Measurements from ENCODE around the gene CELF2. TPM values are rescaled to one million over a fixed set of nuclear protein-coding genes. Genes with fewer than 3 reads are reported as not detected.

CELF2 gene
- total and polyA plus RNA-seq, 9 of the 15 experiments (the other 6 are each of a cell fraction or from before 2014, with no cell fraction given) = 4.0 to 20.3 (median 11.1) TPM

GRCh38 chr10:10968257-10968588 lies 49.4 kb upstream of the CELF2 start:
- no peak for ATAC-seq
- 3% methylated on average over 4 of the region's 4 CpGs for WGBS (ENCODE audit: insufficient coverage, low coverage, missing lambda C conversion rate)
- no peak for DNase-seq (ENCODE audit: extremely low read depth in 1 of 4, low spot score in 3 of 4)
- H3K27ac ChIP-seq (ENCODE audit: extremely low read depth, low read depth, low read length) = no peak overlapping the region
- no peak for FAIRE-seq
- no peaks in the 10 kb centered on the region for H3K4me1 ChIP-seq (replicated peaks in 1 of 2; ENCODE audit: control insufficient read depth in 2 of 2, insufficient read depth in 2 of 2, low read length in 2 of 2)
- H3K4me2 ChIP-seq (ENCODE audit: insufficient read depth, low read length) = no peak overlapping the region
- no peak overlapping the region for H3K4me3 ChIP-seq
- intact Hi-C loops (cut with micrococcal nuclease) = loop anchor here (10.0 kb wide), 1 partner anchor 307 kb away; no protein-coding TSS in a partner anchor
- no TSS peak for BruUV-seq (replicated peaks)
- H4K20me1 ChIP-seq (replicated peaks; ENCODE audit: control insufficient read depth, insufficient read depth, low read length) = no peaks in the 10 kb centered on the region
- H3K27me3 ChIP-seq (ENCODE audit: control insufficient read depth in 2 of 2, insufficient read depth in 2 of 2, low read length in 2 of 2) = no peaks in the 10 kb centered on the region; a peak in 1 of 5 replicates
- no peak overlapping the region for H3K9ac ChIP-seq (ENCODE audit: insufficient read depth in 1 of 2, low read depth in 2 of 2, low read length in 2 of 2)
- in situ Hi-C loops (cut with MboI) = no loop called here
- H3K79me2 ChIP-seq (ENCODE audit: control insufficient read depth, insufficient read depth, low read length) = no peaks in the 10 kb centered on the region
- H2AFZ ChIP-seq (ENCODE audit: low read depth, low read length) = no peak overlapping the region
- ChIA-PET POLR2A (no interaction called here), CTCF (ENCODE audit: low intra/inter-chr PET ratio) (no interaction called here)
- H3K9me1 ChIP-seq (ENCODE audit: control insufficient read depth, insufficient read depth, low read length) = no peaks in the 10 kb centered on the region
- H3K9me3 ChIP-seq (replicated peaks; ENCODE audit: control insufficient read depth, insufficient read depth, low read depth, low read length) = no peaks in the 10 kb centered on the region
- no peaks in the 10 kb centered on the region for H3K36me3 ChIP-seq (ENCODE audit: control insufficient read depth, insufficient read depth, low read length)
- TF ChIP-seq TGIF2 (CRISPR knock-in tag; IDR thresholded peaks at IDR 0.05) (no peak), NBN (IDR thresholded peaks at IDR 0.05; ENCODE audit: low read depth) (no peak), PRPF4 (IDR thresholded peaks at IDR 0.05; ENCODE audit: insufficient read depth, low read depth, low read length, poor library complexity, severe bottlenecking) (no peak), KAT2B (IDR thresholded peaks at IDR 0.05; ENCODE audit: low read depth, low read length) (no peak), ARID1B (IDR thresholded peaks at IDR 0.05) (no peak), KDM4B (IDR thresholded peaks at IDR 0.05; ENCODE audit: borderline replicate concordance in 2 of 2, low read depth in 1 of 2) (no peak), HOXB6 (CRISPR knock-in tag; IDR thresholded peaks at IDR 0.05; ENCODE audit: borderline replicate concordance) (no peak), ZNF23 (CRISPR knock-in tag; IDR thresholded peaks at IDR 0.05) (no peak)

Data from K562 (cell line).